H4 (cell line): ENCODE results near the gene ARFIP1. TPM values are rescaled to one million over a fixed set of nuclear protein-coding genes. Genes with fewer than 3 reads are reported as not detected.

Experiments used
- DNase-seq: peaks from one replicate; pipeline ENCODE4 v3.0.0-alpha.2; 2015; ENCODE audit warnings: low spot score
- total RNA-seq: library from RNA; depleted of rRNA; stranded (reverse); fragments of >200 nt; shearing (Covaris generic); gene quantifications from 2 replicates; pipeline ENCODE4 v1.2.3, GENCODE V29; 2014

Gene ARFIP1
- total RNA-seq, 1 experiment from 2014 or later: 58.4 TPM

DNA sequence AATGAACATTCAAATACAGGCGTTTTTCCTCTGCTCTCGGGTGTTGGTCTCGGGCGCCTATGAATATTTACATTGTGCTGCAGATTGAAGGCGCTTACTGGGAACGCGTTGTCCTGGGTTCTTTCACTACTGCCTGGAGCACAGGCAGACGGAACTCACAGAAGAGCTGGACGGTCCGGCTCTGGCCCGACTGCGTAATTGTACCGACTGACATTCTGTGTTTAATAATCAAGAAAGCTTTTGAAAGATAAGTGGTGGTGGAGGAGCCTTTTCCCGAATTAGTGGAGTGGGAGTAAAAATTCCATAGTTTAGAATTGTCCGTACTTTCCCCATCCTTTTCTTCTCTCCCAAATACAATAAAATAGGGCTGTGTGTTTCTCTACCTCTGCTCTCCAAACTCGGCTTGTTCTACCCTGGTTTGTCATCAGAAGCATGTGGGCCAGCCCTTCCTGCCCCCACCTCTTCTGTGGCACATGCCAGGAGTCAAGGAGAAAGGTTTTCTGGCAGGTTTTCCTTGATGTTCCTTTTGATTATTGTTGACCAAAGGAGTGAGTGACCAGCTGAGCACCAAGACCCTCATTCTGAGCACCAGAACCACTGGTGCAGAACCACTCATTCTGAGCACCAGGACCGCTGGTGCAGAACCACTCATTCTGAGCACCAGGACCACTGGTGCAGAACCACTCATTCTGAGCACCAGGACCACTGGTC, 158.6 kb downstream of the ARFIP1 start:
- no peak for DNase-seq

DNA sequence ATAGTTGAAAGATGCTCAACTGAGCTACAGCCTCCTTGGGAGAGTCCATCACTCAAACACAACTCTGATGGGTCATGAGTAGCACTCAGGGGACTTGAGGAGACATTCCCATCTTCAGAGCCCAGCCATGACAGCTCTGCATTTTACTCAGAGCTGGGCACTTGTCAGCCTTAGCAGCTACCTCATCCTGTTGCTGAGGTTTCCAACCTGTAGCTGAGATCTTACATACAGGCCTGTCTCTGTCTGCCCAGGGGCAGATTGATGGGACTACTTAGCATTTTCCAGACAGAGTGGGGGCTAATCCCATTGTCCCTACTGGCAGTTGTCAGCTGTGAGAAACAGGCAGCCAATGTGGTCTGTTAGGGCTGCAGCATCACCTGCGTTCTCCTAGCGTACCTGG, 159.9 kb downstream of the ARFIP1 start:
- no peak for DNase-seq

DNA sequence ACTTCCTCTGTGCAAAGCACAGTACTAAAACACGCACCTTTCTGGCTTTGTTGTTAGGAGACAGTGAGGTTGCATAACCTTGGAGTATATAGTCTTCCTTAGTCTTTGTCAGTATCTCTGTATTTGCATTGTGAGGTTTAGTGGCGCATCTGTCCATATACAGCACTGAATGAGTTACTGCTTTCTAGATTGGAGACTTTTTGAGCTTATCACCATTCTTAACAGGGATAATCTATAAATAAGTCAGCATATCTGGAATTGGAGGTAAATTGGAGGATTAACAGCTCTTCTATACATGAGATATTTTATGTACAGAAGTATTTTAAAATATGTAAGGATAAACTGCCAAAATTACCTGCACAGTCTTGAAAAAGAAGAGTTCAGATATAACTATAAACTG, 160.7 kb downstream of the ARFIP1 start:
- DNase-seq: no peak

DNA sequence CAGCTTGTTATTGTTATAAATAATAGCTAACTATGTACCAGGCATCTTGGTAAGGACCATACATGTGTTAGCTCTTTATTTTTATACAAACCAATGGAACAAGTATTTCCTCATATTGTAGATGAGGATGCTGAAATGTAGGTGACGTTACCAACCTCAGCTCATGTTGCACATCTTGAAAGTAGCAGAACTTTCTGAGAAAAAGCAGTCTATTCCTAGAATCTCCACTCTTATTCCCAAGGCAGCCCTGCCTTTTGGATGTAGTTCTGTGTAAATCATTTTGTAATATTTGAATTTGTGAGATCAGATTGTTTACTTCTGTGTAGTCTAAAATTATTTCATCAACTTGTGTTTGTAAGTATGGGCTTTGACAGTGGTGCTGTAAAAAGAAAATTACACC, 161.7 kb downstream of the ARFIP1 start:
- no peak for DNase-seq

DNA sequence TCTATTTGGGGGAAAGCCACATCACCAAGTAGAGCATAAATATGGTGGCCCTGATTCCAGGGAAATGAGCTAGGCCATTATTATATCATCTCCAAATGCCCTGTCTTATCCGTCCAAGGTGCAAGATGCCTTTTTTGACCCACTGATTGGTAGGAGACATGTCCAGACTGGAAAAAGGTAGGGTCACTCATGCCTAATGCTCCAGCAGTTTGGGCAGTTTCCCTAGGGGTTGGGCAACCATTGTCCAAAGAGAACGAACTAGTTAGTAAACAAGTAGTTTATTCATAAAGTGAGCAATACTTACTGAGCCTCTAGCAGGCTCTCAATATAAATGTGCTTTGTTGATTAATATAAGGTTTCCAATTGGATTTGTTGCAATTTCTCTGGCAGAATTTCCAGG, 162.6 kb downstream of the ARFIP1 start:
- DNase-seq: no peak

DNA sequence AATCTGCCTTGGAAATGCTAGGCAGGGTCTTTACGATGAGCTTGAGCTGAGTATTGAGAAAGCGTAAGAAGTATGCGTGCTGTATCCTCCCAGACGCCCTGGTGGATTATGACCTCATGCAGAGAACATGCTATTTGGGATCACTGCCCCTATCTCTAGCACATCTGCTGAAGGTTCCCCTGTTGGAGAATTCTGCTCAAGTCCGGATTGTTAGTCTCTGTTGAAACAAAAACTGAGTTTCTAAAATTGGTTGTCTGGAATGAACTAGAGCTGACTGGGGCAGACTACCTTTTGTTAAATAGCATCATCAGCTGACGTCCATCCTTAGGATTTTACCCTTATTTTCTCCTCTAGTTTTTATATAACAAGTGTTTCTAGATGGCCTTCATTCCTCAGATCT, 163.9 kb downstream of the ARFIP1 start:
- no peak for DNase-seq

DNA sequence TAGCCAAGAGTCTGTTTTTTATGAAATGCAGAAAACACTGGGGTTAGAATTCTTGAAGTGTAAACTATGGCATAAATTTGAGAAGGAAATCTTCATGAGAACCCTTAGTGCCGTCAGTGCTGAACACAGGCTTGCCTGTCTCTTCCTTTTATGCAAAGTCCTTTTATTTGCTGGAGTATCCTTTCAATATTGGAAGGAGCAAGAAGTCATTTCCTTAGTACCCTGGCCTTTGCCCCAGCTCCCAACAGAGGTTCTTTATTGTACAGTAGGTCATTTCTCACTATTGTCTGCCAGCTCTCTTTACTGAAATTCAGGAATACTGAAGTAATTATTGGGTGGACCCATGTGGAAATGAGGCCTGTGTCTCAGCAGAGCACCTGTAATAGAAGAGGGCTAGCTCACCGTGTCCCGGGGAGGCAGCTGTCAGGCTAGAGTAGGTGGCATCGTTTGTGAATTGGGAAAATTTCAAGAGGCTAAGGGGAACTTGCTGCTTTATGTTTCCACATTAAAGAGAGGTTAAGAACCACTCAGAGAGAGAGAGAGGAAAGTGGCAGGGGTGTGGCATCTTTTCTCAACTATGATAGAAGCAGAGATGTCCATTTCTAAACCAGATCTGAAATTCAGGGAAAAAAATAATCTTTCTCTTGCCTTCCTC, 165.0 kb downstream of the ARFIP1 start:
- DNase-seq: no peak

DNA sequence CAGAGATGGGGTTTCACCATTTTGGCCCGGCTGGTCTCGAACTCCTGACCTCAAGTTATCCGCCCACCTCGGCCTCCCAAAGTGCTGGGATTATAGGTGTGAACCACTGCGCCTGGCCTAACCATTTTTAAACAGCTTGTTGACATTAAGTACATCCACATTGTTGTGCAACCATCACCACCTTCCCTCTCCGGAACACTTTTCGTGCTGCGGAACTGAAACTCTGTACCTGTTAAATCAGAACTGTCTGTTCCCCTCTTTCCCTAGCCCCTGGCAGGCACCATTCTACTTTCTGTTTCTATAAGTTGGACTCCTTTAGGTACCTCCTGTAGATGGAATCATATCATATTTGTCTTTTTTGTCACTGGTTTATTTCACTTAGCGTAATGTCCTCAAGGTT, 165.9 kb downstream of the ARFIP1 start:
- no peak for DNase-seq

DNA sequence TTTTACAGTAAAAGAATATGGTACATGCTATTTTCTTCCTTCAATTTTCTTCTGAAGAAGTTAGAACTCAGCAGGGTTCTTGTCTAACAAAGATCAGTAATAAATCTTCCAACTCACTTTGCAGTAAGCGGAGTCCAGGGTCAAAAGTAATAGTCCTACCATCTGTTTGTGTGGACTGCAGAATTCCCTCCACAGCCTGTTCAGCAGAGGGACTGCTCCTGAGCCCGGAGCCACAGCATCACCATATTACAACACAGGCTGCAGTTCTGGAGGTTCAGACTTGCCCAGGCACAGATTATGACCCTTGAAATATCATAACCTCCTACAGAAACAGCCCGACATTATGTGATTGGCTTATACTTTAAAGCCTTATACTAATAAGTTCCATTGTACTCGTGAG, 166.7 kb downstream of the ARFIP1 start:
- DNase-seq: no peak

DNA sequence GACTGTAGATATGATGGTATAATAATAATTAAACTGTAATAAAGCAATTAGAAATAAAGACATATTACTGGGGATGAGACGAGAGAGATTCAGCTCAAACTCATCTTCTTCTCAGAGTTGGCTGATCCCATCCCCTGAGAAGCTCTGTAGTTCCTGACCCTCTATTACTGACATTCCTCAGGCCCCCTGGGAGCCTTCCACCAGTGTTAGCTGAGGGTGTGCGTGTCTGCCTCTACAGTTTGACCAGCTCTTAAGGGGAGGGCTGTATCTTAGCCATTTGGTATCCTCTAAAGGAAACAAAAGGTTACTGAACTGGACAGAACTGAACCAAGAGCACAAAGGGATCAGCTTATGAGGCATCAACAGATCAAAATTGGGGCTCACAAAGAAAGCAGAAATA, 167.6 kb downstream of the ARFIP1 start:
- DNase-seq: no peak

DNA sequence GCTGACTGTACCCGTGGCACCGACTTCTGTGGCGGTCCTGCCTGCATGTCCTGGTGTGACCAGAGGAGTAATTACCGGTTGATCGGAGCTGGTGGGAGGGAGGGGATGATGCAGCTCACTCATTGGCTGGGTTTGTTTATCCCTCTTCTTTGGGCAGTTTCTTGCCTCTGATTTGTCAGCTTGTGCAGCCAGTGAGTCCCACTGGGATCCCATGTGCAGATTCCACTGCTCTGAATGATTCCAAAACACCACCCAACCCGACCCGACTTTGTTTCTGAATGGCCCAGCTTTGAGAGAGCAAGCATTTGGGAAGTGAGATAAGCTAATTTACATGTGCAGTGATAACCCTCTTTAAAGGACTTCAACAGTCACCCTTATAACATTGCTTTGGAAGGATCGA, 170.2 kb downstream of the ARFIP1 start:
- DNase-seq: no peak

DNA sequence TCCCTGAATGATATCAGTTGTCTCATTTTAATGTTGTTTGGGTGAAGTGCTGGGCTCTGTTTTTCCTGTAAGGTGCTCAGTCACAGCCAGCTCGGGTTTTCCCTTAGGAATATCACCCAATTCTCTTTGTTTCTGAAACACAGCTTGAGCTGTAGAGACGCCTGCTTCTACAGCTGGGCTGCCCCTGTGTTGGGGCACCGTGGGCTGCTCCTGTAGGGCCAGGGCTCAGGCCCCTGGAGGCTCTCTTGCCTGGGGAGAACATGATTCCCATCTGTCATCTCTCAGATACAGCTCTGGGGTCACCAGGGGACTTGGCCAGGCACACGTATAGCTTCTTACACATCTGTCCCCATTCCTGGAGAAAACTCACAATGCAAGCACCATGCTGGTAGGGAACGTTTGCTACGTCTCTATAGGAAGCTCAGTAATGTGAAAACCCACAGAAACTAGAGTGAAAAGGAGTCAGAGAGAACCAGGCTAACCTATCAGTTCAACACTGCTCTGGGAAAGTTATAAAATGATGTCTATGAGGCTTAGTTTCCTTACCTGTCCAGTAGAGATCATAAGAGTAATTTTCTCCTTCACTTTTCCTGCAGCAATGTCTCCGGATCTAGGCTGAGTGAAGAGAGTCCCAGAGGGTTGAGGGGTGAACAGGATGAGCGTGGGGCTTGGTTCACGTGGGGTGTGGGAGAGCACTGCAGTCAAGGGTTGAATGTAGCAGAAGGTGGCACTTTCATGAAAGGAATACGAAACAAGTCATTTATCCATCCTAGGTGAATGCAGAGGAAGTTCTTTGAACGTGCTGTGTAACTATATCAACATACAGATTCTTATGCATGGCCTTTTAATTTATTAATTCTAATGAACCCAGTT, 170.9 kb downstream of the ARFIP1 start:
- no peak for DNase-seq

DNA sequence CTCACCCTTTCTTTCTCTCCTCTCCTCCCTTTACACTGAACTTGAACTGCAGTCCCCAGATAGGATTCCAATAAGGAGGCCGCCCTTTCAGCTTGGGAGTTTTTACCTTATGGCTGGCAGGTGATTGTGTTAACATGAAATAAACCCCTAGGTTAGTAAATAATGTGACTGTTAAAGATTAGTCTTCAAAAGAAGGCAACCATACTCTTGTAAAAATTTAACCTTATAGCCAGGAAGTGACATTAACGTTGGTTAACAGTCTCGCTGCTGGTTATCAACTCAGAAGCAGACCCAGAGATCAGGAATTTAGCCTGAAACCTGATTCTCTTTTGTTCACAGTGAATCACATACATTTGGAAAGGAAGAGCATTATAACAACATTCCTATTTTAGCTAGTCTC, 171.6 kb downstream of the ARFIP1 start:
- DNase-seq: no peak

DNA sequence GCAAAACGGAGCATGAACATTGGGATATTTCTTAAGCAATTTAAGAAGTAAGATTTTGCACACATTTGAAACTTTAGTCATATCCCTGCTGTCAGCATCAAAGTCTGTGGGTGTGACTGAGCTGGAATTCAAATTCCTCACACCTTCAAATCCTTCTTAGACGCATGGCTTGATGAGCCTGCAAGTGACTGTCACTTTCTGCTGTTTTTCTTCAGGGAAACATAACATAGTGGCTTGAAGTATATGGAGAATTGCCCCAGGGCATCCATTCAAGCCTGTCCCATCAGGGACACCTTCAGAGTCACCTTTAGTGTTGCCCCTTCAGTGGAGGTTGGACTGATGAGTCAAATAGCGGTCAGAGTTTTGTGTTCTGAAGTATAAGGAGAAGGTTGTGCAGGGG, 173.8 kb downstream of the ARFIP1 start:
- DNase-seq: no peak

DNA sequence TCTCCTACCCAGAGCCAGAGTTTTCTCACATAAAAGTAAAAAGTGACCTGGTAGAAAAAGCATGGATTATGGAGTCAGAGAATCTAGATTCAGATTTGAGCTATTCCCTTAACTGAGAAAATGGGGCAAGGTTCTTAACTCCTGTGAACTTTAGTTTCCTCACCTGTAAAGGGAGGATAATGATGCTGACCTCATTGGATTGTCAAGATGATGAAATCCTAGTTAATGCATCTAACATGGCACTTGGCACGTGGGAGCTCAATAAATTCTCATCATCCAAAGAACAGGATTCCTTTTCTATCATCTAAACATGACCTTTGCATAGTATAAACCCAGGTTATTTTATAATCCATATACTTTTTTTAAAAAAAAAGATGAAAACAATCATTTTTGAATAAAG, 175.0 kb downstream of the ARFIP1 start:
- no peak for DNase-seq

DNA sequence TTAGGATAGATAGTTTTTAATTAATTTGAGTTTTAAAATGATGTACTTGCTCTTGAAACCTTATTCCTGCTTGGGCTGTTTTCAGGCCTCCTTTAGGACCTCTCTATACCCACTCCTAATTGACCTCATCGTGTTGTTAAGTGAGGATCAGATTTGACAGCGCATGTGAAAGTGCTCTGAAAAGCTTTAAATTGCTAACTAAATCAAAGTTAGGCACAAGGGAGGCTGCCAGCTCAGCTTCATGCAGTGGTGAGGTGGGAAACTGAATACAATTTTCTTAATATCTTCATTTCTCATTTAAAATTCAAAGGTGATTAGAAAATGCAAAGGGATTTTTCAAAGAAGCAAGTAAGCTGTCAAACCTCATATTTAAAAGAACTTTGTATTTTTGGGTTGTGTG, 176.4 kb downstream of the ARFIP1 start:
- DNase-seq: no peak

DNA sequence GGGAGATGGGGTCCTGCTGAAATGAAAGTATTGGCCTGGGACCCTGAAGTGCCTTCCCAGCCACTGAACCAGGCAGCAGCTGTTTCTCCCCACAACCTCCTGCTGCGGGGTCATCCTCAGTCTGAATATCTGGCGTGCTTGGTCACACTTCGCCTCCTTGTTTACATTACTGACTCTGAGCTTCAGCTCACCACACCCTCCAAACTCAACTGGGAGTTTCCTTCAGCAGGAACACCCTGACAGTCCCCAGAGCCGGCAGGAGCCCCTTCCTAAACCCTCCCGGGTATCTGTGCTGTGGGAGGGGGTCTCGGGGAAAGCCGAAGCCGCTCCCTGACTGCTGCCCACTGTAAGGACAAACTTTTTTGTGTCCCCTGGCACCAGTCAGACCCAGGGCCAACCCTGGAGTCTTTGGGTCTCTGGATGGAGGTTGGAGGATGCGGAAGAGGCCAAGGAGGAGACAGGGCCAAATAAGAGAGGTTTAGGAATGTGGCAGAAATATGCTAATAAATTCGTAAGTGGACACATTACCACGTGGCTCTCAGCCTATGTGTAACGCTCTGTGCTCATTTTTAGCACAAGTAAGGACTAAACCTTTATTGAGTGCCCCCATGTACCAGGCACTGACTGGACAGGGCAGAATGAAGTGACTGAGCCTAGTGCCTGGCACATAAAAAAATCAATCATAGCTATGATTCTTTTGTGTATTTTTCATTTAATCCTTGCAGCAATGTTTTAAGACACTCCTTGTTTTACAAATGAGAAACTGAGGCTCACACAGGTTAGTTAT, 177.1 kb downstream of the ARFIP1 start:
- peak; percentile 77 for DNase-seq

DNA sequence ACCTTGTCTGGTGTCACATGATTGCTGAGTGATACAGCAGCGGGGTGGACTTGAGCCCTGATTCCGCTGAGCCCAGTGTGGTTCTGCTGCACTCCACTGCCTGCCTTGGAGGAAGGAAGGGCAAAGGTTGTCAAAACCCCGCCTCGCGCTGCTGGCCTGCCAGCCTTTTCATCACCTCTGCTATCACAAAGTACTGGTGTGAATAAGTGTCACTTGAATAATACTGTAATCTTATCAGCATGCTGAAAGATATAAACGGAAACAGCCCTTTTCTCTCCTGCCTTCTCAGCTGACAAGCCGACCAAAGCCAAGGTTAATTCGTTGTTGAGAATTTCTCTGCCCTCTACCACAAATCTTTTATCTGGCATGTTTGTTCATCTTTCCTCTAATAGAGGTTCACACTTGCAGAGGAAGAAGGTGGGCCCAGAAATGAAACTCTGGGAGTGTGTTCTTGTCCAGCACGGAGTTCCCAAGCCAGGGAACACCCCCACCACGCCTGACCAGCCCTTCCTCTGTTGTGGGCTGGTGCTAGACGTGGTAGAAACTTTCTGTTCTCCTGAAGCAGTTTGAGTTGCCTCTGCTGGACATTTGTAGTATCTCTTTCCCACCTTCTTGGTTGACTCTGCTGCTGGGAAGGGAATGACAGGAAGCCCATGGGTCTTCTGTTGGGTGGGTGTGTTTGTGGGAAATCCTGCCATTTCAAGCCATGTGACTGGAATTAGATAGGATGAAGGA, 177.8 kb downstream of the ARFIP1 start:
- DNase-seq: peak; percentile 26

DNA sequence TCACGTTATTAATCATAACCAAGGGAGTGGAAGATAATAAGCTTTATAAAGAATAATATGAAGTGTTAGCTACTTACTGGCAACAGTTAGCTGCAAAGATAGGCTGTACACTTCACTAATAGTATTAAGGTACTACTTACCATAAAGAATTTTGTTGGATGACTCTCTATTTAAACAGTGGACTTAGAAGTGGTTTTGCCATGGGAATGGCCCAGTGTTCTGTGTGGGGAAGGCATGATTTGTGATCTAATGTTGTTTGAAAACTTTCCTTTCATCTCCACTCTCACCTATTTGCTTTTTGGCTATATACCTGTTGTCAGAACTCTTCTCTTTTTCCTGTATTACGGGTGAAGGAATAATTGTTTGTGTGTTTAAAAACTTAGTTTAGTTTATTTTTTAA, 179.3 kb downstream of the ARFIP1 start:
- no peak for DNase-seq

DNA sequence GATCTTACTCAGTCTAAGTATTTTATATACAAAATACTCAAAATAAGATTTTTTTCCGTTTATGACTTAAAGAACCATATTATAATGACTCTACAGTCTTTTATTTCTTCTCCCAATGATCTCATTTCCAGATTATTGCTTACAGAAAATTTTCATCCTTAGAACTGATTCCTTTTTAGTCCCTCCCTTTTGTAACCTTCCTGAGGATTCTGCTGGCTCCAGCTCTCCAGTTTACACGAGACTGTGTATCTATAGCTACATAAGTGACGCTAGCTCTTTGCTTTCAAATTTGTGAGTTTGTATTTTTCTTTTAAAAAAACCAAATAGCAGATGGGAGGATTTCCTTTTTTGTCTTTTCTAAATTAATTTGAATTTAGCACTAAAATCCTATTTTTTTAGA, 180.3 kb downstream of the ARFIP1 start:
- no peak for DNase-seq

DNA sequence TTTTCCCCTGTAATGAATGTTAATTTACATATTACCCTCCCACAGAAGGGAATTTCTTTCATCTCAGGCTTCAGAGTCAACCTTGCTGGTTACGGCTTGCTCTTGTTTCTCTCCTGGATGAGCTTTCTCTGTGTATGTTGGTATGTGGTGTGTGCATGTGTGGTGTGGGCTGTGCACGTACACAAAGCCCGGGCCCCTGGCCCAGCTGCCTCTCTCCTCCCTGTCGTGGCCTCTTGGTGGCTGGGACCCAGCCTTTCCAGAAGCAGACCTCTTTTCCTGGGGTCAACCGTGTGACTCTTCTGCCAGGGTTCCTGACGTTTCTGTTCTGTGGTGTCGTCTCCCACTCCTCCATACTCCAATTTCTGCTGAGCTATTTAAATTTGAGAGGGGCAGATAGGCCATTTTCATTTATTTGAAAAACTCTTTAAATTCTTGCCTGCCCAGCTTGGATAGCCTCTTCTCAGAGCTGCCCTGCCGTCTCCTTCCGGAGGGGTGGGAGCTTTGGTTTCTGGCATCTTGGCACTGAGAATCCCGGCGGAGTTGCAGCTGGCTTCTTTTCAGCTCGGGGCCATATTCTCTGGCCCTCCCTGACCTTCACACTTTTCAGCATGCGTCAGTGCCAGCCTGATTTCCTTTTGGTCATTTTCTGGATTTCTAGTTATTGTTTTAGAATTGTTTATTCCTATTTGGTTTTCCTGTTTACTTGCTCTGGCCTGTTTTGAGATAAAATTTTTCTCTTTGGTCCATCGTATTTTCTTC, 181.4 kb downstream of the ARFIP1 start:
- DNase-seq: no peak
